Measurements from ENCODE around the gene IBTK. TPM values are rescaled to one million over a fixed set of nuclear protein-coding genes. Genes with fewer than 3 reads are reported as not detected.
"Not testable (repeated sequence)": the region's sequence is repeated elsewhere in the genome, so short reads cannot be mapped to it uniquely, and the experiment has no call there.

IBTK gene
- total and polyA plus RNA-seq, 2 of the 8 experiments (the other 6 are each of a cell fraction or from before 2014, with no cell fraction given): 4.6 to 24.2 TPM

GRCh38 chr6:82254722-82255121 is 7.2 kb upstream of the IBTK start:
- H3K36me3 ChIP-seq (ENCODE audit: control insufficient read depth in 2 of 4, insufficient read depth in 4 of 4, low read length in 3 of 4); H3K79me1 ChIP-seq (ENCODE audit: low read depth, low read length); H2BK12ac ChIP-seq (ENCODE audit: low read depth, low read length); H3K23me2 ChIP-seq (ENCODE audit: low read depth, low read length); H3K4me2 ChIP-seq (ENCODE audit: insufficient read depth in 1 of 2, low read depth in 2 of 2, low read length in 2 of 2); H3K9ac ChIP-seq (replicated peaks in 1 of 4; ENCODE audit: extremely low read depth in 1 of 4, low read depth in 3 of 4, low read length in 3 of 4); H3K23ac ChIP-seq (ENCODE audit: insufficient read length); POLR2A ChIA-PET (ENCODE audit: partially characterized antibody); H3K27me3 ChIP-seq (replicated peaks in 1 of 4; ENCODE audit: control insufficient read depth in 3 of 4, extremely low read depth in 1 of 4, insufficient read depth in 3 of 4, low read length in 3 of 4); H2AFZ ChIP-seq (ENCODE audit: low read length); FAIRE-seq; H2BK5ac ChIP-seq (ENCODE audit: low read depth, low read length); H3K56ac ChIP-seq (replicated peaks; ENCODE audit: insufficient read length, low read depth, low read length); H2BK15ac ChIP-seq (ENCODE audit: low read length); H3K4me3 ChIP-seq (ENCODE audit: extremely low read depth in 1 of 4, insufficient read depth in 2 of 4, low read depth in 3 of 4, low read length in 4 of 4); H3K9me3 ChIP-seq (ENCODE audit: insufficient read depth in 2 of 2, low read depth in 1 of 2, low read length in 1 of 2); H3K14ac ChIP-seq (ENCODE audit: insufficient read length); H2BK20ac ChIP-seq (ENCODE audit: low read length); H3K4ac ChIP-seq (replicated peaks; ENCODE audit: insufficient read length, low read depth, low read length); H4K20me1 ChIP-seq (replicated peaks in 1 of 2; ENCODE audit: control insufficient read depth in 1 of 2, insufficient read depth in 2 of 2, low read length in 2 of 2); H4K5ac ChIP-seq (ENCODE audit: insufficient read length, low read depth, low read length); H3K18ac ChIP-seq (ENCODE audit: extremely low read depth, low read length); H3K4me1 ChIP-seq (replicated peaks in 1 of 4; ENCODE audit: control insufficient read depth in 3 of 4, insufficient read depth in 4 of 4, low read length in 3 of 4); H4K91ac ChIP-seq (replicated peaks; ENCODE audit: insufficient read length, low read length); H2BK120ac ChIP-seq (replicated peaks; ENCODE audit: low read depth, low read length); H4K8ac ChIP-seq (ENCODE audit: extremely low read depth, insufficient read depth, low read length); H3K79me2 ChIP-seq (ENCODE audit: control insufficient read depth in 1 of 2, insufficient read depth in 2 of 2, low read length in 2 of 2); H3K27ac ChIP-seq (ENCODE audit: low read depth, low read length); H2AK5ac ChIP-seq (ENCODE audit: low read depth, low read length); DNase-seq (ENCODE audit: low read depth in 1 of 2, low spot score in 2 of 2): not testable (repeated sequence)
- CTCF ChIA-PET (ENCODE audit: partially characterized antibody): interaction anchor here (0.9 to 1.6 kb wide), 5 partner anchors 10 to 800 kb away, joined by 3 to 6 read pairs (median 3); no protein-coding TSS in a partner anchor
- 93% methylated on average over 5 of the region's 5 CpGs; no CpG with 5 or more reads in 1 of the 2 experiments for WGBS, 2 experiments (ENCODE audit: extremely low coverage in 1 of 2, insufficient coverage in 1 of 2, insufficient read length in 1 of 2, insufficient replicate concordance in 2 of 2, low coverage in 1 of 2, low lambda C conversion rate in 2 of 2, missing lambda C conversion rate in 1 of 2)

Data from H1 (cell line).